ENCODE measurements around the gene FPR2.
"Not testable (repeated sequence)": the region's sequence is repeated elsewhere in the genome, so short reads cannot be mapped to it uniquely, and the experiment has no call there.

The FPR2 gene

DNA sequence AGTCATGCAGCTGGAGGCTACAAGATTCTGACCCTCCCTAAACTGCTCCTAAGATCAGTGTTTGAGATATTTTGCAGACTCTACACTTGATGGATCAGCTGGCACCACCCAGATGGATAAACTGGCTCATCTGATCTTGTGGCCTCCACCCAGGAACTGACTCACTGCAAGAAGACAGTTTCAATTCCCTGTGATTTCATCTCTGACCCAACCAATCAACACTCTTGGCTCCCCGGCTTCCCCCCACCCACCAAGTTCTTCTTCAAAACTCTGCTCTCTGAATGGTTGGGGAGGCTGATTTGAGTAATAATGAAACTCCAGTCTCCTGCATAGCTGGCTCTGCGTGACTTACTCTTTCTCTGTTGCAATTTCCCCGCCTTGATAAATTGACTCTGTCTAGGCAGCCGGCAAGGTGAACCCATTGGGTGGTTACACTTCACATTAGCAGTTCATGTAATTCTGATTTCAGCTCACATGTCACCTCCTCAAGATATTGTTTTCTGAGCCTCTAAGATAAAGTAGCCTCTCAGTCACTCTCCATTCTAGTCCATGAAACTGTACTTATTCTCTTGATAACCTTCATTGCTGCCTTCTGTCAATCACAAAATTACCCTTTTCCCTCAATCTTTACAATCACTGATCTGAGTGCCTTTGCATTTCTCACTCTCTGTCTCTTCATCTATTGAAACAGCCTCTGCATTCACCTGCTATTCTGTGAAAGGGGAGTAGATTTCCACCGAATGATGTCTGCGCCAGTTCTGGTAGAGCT is 24.1 kb downstream of the FPR2 start:
- FAIRE-seq, result no peak

DNA sequence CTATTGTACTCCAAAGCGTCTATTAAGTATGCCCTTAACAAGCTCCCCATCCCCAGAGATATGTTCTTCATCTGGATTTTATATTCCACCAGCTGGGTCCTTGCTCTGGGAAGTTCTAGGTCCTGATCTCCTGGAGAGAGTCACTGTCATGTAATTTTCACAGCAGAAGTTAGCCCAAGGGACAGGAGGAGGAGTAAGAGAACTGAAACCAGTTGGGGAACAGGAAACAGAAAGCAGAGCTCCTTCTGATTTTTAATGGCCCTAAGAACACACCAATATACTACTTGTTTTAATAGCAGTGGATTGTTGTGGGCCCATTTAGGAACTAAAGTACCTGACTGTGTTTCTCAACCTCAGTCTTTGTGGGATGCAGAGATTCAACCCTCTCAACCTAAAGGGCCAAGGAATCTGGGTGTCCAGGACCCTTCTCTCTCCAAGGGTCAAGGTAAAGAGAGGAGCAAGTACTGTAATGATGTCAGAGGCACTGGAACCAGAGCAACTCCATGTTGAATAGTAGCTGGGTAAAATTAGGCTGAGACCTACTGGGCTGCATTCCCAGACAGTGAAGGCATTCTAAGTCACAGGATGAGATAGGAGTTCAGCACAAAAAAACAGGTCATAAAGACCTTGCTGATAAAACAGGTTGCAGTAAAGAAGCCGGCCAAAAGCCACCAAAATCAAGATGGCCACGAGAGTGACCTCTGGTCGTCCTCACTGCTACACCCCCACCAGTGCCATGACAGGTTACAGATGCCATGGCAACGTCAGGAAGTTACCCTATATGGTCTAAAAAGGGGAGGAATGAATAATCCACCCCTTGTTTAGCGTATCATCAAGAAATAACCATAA is 25.9 kb downstream of the FPR2 start:
- no peak for FAIRE-seq

DNA sequence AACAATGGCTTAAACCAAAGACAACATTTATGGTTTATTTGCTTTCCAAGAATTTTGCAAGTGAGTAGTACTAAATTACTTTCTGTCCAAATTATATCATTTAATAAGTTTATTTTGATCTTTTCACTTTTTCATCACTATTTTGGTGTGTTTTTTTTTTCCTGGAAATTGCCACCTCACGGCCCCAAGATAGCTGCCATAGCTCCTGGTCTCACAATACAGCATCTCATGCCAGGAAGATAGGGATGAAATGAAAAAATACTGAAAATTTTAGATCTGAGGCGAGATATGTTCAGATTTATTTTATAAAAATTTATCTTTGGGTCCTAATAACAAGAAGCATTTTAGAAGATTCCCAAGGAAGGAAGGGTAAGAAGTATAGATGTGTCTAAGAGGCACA is 27.0 kb downstream of the FPR2 start:
- no peak for FAIRE-seq

DNA sequence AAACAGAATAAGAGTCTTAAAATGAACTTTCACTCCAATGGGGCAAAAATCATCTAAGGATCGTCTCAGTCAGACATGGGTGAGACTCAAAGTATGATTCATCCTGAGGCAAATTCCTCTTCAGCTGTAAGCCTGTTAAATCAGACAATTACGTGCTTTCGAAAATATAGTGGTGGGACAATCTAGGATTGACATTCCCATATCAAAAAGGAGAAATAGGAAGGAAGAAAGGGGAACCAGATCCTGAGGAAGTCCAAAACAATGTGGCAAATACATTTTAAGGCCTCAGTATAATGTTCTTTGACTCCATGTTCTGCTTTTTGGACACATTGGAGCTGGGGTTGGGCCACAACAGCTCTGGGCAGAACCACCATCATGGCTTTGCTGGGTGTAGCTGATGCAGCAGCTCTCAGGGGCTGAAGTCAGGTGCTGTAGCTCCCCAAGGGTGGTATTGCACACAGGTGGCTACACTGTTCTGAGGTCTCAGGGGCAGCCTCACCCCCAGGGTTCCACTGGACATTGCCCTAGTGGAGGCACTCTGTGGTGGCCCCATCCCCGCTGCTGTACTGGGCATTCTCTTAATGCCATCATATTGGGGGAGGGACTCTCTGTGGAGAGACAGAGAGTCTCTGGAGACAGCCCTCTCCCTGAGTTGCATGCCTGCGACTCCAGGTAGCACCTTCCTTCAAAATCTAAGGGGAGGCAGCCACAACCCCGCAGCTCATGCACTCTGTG is 28.2 kb downstream of the FPR2 start:
- no peak for FAIRE-seq

DNA sequence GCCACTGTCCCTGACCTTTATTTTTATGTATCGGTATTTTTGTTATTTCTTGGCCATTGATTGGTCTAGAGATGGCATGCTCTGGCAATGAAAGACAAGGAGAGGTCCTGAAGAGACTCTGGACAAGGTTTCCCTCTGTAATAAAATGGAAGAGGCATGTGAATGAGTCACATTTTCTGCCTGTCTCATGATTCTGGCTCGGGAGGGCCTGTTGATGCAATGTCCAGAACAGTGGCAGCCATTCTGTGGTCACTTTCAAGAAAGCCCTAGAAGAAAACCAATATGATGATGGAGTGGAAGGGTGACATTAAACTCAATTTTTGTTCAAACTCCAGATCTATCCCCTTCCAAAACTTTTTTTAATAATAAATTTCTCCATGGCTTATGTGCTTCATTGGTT is 32.0 kb downstream of the FPR2 start:
- no peak for FAIRE-seq

DNA sequence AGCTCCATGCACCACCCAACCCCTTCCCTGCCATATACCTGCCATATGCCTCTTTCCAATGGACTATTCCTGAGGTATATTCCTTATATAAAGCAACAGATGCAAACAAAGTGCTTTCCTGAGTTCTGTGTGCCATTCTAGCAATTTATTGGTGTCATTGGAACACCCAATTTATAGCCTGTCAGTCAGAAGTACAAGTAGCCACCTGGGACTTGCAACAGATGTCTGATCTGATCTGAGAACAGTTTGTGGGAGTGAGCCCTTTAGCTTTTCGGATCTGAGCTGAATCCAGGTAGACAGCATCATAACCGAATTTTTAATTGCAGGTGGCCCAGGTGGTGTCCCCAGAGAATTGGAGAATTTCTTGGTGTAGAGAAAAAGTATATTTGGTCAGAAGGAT is 33.0 kb downstream of the FPR2 start:
- no peak for FAIRE-seq

DNA sequence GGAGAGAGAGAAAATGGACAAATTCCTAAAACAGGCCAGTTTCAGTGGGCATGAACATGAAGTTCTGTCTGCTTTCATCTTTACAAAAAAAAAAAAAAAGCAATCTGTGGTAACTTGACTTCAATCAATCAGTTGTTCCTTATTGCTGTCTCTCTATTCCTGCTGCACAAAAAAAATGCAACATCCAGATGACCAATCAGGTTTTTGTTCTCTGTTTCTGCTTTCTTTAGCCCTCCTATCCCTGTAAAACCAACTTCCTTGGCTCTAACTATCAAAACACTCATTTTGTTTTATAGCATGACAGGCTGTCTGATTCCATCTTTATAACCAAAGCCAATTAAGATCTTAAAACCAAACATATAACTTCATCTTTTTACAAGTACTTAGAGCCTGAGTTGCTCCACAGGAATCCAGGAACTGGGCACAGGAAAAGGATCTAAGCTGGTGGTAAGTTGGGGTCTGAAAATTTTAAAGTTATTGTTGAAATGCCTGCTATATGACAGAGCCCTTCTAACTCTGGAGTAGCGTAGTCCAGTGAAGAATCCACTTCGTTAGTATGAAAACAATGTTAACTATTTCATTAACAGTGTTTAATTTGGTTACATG is 34.0 kb downstream of the FPR2 start, which contains the start of gene FPR3:
Gene FPR3, plus strand, starts transcription at position 273 of the 606 bp plus-strand sequence. CDS start 28,592 bp downstream, outside the sequence.
- no peak for FAIRE-seq

DNA sequence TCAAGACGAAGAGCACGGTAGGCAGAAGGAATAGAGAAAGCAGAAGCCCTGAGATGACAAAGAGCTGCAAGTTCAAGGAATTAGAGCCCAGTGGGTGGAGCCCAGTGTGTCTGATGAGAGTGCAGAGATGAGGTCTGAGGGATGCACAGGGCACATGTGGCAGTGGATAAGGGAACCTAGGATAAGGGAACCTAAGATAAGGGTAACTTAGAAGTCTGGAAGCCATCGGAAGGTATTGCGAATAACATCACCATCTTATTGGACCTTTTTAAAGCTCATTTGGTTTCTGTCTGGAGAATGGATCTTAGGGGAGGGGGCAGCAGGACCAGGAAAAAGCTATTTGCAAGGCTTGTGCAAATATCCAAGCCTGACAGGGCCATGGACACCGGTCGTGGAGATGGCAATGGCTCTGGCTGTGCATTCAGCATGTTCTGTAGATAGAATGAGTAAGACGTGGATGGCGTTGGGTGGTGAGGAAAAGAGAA is 35.3 kb downstream of the FPR2 start:
- no peak for FAIRE-seq

DNA sequence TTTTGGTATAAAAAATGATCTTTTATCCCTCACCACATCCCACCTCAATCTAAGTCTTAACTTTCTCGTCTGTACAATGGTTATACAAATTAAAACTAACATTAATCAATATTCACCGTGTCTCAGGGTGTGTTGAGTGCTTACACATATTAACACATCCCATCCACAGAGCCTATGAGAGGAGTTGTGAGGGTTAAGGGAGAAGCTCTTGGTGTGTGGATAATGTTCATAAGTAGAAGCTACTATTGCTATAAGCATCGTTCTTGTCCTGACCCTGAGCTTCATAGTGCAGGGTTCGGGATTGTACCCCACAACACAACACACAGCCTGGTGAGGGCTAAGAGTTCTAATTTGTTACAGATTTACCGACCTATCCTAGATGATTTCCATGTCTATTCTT is 36.5 kb downstream of the FPR2 start:
- no peak for FAIRE-seq

DNA sequence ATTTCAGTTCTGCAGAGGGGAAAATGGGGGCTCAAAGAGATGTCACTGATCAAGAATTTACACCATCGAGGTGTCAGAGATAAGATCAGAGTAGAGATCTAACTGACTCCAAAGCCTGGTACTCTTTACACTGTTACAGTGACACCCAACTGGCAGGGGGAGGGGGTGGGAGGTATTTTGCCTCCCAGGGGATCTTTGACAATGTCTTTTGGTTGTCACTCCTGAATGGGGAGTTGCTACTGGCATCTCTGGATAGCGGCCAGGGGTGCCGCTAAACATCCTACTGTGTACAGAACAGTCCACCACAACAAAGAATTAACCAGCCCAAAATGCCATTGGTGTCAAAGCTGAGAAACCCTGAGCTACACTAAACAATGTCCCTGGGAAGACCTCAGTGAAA is 37.1 kb downstream of the FPR2 start:
- no peak for FAIRE-seq

DNA sequence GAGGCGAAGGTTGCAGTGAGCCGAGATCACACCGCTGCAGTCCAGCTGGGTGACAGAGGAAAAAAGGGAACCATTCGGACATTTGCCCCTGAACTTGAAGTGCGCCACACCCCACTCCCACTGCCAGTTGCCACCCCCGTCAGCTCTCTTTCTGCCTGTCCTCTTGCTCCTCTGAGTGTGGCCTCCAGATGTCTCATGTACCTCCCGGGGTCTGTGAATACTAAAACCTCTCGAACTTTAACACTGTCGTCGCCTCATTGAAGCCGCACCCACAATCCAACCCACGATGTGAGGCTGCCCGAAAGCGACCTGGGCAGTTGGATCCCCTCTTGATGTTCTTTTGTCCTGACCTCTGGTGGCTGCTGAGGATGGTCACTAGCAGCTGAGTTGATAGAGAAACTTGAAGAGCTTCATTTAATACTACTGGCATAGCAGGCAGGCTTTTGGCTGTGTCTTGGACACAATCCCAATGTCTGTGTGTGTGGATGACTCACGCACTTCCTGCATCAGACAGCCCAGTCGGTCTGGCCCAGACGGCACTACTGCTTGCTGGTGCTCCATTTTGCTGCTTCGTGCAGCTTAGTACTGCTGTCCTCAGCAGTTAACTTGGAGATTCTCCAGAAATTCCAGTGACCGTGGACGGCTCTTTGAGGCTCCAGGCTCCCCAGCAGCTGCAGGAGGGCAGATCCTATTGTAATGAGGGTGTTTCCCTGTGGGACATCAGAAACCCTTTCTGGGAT is 38.2 kb downstream of the FPR2 start:
- FAIRE-seq, result no peak

DNA sequence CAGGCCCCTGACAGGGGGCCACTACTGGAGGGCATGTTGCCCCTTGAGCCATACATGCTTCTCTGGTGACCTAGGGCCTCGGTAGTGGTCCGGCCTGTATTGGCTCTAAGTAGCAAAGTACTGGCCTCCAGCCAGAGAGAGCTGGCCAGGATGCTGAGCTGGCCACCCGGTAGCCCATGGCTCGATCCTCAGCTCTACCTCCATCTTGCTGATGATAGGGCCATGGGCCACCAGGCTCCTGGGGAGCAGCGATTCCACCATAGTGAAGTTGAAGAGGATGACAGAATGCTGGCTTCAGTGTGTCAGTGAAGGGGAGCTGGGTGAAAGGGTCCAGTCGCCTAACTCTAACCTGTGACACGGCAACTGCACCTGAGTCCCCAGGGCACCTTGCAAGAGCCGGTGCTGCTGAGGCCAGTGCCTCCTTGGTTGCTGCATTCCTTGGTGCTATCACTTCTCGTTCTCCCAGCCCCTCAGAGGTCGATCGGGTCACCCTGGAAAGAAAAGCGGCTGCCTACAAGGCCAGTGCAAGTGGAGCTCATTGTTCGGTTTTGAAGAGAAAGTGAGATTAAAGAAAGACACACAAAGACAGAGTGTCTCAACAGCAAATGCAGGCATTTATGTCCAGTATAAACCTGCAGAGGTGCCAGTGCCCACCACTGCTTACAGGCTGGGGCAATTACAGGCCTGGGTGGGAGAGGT is 38.9 kb downstream of the FPR2 start:
- FAIRE-seq, result no peak

DNA sequence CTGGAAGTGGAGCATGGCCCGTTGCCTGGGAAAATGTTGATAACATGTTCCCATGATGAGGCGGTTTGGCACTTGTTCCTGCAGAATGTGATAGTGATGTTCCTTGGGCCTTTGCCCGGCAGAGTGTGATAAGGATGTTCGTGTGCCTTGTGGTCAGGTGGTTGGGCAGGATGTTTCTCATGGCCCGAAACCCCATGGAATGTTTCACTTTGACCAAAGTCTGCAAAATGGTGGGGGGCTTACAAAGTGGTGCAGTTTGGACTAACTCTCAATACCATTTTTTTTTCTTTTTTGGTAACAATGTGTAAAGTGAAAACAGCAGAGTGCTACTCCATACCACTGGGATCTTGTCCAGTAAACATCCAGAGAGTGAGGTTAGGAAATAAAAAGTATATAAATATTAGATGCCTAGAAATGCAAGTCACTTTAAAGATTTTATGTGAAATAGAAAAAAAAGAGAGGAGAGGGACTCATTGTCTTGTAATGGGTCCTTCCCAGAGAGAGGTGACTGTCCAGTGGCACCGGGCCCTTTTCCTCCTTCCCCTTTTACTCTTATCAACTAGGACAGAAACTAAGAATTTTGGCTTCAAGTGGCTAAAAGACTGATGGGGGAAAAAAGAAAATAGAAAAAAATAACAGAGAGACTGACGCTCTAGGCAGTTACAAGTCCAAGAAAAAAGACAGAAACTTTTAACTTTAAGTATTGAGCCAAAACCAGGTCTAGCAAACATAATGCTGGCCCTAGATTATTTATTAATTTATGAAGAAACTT is 39.7 kb downstream of the FPR2 start:
- no peak for FAIRE-seq

DNA sequence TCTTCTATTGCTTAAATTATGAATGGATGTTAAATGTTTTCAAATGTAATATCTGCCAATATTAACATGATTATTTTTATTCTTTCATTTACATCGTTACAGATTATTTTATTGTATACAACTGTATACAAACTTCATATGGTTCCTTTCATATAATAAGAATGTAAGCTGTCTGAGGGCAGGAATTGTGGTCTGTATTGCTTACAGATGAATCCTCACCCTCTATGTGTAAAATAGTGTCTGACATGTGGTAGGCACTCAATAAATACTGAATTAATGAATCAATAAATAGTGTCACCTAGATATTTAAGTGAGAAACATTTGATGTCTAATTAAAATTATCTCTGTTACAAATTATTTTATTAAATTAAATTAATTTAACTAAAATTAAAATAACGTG is 41.8 kb downstream of the FPR2 start:
- no peak for FAIRE-seq

DNA sequence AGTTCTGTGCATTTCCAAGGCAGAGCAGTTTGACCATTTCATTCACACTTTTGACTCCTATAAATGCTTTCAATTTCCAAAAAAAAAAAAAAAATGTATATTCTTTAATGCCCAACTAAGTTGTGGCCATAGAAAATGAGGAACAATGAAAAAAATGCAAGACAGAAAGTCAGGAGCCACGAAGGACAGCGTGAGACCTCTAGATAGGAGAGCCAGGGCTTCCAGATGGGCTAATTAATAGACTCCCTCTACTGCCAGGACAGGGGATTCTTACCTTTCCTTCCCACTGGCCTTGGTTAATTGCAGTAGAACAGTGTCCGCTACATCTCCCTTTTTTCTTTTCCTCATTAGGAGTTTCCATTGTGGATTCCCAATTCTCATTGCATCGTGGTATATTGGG is 42.5 kb downstream of the FPR2 start:
- no peak for FAIRE-seq

DNA sequence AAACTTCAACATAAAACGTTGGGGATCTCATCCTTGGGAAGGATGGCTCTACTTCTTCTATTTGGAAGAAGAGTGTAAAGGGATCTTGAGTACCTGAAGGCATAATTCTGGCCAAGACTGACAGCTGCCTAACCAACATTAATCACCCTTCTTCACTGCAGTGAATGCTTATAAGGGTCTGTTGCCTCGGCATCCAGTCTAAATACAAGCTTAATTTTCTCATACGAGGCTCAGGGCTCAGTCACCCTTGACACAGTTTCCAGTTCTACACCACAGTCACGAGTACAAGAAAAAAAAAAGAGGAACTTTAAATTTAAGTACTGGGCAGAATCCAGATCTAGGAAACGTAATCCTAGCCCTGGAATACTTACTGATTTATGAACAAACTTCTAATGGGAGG is 43.0 kb downstream of the FPR2 start:
- FAIRE-seq, result no peak

DNA sequence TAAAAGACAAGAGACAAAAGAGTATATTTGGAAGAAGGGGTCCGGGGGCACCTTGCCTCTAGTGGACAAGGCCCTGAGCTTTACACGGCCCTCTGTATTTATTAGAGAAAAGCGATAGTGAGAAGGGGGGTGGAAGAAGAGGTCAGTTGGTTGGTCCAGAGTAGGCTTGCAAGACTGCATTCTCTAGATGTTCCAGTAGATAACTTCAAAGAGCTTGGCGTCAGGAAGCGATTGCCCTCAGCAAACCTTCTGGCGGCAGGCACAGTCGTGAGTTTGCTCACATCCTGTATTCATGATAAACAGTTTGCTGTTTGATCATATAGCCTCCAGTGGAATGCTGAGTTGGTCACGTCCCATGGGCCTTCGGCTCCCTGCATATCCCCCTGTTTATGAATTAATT is 43.8 kb downstream of the FPR2 start:
- not testable (repeated sequence) for FAIRE-seq

DNA sequence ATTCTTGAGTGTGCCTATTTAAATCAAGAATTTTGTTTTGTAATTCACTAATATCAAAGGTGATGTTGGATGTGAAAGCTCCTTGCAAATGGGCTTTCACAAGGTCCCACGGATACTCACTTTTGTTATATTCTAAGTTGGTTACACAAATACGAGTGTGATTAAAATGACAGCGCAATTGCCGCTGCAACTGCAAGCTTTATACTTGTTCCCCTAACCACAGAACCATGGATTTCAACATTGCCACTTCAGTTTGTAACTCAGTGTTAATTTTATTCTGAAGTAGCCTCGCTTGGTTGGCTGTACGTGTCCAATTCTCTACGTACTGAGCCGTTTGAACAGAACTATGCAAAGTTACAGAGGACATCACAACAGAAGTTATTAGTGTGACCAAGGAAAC is 44.4 kb downstream of the FPR2 start:
- FAIRE-seq, result not testable (repeated sequence)

DNA sequence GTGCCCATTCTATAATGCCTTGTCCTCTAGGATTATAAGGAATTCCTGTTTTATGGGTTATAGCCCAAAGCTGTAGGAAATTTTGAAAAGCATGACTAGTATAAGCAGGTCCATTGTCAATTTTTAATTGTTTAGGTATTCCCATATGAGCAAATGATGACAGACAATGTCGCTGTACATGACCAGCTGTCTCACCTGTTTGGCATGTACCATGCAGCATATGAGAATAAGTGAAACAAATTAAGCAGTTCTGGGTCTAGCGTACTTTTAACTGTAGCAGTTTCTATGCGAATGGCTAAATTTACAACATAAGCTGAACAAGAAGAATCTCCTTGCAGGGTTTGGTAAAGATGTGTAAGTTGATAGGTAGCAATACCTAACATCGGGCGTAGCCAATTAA is 45.6 kb downstream of the FPR2 start:
- not testable (repeated sequence) for FAIRE-seq

DNA sequence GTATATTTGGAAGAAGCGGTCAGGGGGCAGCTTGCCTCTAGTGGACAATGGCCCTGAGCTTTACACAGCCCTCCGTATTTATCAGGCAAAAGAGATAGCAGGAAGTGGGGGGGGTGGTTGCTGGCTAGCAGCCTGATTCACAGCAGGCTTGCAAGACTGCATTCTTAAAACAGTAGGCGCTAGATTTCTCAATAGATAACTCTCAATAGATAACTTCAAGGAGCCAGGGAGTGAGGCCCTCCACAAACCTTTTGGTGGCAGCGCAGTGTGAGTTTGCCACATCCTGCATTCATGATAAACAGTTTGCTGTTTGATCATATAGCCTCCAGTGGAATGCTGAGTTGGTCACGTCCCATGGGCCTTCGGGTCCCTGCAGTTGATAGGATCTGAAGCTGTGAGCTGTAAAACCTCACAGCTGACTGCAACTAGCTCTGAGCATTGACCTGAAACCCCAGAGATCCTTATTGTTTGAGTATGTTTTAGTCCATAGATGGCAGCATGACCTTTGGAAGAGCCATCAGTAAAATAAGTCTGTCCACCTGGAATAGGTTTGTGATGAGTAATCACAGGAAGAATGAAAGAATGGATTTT is 46.2 kb downstream of the FPR2 start:
- no peak for FAIRE-seq

Data from G401.6 (cell line).